Stimulated activated CD8-positive, alpha-beta memory T cell treated with anti-CD3 and anti-CD28 coated beads, Interleukin-12 subunit alpha, Interleukin-12 subunit beta, amount 100 ng/mL, for 1 hour (primary cell): ENCODE results near the gene DHCR24.

ENCODE experiments used
- DNase-seq: peaks from one replicate; pipeline ENCODE4 v3.0.0-alpha.2; 2020; ENCODE audit warnings: low read depth

DHCR24 gene

DNA sequence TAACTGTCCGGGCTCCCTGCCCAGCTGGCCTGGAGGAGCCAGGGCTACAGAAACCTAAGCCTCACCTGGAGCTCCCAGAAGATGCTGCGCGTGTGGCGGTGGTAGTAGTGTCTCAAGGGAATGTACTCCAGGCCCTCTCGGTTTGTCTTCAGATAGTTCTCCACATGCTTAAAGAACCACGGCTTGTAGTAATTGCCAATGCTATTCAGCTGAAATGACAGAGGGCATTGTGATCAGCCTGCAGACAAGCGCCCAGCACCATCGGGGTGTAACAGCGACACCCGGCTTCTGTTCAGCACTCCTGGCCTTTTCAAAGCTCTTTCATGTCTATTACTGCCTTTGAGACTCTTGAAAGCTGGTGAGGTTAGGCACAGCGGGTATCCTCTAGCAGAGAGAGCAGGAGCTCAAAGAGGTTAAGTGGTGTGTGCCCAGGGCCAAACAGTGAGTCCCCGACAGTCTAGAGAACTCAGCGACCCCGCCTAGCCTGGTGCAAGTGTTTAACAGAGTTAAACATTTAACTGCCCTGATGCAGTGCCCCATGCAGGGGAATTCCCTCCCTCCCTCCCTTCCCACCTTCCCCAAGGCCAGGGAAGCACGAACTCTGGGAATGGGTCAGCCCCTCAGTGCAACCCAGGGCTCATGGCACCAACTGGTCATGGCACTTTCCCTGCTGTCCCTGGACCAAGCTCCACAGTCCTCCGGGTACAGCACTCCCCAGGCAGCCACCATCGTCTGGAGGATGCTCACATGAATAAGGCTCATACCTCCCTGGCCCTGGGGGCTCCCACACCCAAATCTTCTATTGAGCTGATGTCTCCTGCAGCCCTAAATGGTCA lies 21.5 kb downstream of the DHCR24 start:
- no peak for DNase-seq

GRCh38 chr1:54864460-54865208 lies 22.4 kb downstream of the DHCR24 start:
- no peak for DNase-seq

DNA sequence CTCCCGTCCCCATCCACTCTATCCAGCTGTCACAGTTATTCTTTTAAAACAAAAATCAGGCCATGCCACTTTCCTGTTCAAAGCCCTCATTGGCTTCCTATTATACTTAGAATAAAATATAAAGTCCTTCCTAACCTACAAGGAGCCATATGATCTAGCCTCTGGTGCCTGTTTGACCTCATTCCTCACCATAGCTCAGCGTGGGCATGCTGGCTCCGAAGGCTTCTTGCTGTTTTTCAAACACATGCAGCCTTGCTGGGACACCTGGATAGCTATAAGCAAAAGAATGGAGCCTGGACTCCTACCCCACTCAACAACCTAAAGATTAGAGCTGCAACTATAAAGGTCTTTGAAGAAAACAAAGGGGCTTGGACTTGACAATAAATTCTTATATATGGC lies 23.7 kb downstream of the DHCR24 start:
- DNase-seq, result no peak

DNA sequence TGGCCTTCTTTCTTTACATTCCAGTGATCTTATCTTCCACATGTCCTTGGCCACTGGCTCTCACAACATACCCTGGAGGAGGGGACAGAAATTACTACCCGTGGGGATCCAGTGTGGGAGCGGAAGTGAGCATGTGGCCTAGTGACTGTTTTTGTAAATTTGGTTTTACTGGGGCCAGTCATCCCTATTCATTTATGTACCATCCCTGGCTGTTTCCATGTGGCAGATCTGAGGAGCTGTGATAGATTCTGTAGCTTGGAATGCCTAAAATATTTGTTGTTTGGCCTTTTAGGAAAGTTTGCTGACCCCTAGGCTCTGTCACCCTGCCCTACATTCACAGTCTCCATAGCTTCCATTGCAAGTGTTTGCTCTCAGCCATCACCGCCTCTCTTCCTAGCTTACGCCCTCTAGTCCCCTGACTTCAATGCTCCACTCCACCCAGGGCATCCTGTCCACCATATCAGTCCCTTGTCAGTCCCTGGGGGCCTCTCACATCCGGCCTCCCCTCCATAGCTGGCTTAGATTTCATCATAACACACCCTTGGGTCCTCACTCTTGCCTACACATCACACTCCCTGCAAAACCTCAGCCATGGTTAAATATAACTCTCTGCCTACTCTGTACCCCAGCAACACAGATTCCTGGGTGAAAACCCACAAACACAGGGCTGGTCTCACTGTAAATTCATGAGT lies 25.8 kb downstream of the DHCR24 start:
- DNase-seq, result no peak

GRCh38 chr1:54859700-54860391 lies 27.1 kb downstream of the DHCR24 start:
- DNase-seq, result no peak

- DNase-seq, result no peak
These were observed 29.0 kb downstream of the DHCR24 start for GRCh38 chr1:54857746-54858561.

GRCh38 chr1:54857141-54857540 lies 29.9 kb downstream of the DHCR24 start:
- no peak for DNase-seq

- DNase-seq, result no peak
These were observed 32.5 kb downstream of the DHCR24 start for GRCh38 chr1:54854381-54855020.

DNA sequence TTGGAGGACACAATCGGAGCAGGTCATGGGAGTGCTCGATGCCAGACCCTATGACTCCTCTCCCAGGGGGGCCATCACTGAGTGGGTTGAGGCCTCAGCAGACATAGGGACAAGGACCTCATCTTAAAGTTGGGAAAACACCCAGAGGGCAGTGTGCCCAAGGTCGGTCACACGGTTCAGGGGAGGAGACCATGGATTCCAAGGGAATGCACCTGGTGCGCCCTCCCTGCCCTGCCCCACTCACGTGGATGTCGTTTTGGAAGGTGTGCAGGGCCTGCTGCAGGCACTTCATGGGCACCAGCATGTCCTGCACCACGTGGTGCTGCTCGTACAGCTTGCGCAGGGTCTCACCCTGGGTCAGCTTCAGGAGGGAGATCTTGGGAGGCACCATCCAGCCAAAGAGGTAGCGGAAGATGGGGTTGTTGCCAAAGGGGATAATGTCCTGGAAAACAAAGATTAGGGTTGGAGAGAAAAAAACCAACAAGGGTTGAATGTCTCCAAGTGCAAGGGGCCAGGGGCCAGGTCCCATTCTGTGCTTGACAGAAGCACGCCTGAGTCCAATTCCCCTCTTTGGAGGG lies 33.1 kb downstream of the DHCR24 start:
- DNase-seq, result no peak

DNA sequence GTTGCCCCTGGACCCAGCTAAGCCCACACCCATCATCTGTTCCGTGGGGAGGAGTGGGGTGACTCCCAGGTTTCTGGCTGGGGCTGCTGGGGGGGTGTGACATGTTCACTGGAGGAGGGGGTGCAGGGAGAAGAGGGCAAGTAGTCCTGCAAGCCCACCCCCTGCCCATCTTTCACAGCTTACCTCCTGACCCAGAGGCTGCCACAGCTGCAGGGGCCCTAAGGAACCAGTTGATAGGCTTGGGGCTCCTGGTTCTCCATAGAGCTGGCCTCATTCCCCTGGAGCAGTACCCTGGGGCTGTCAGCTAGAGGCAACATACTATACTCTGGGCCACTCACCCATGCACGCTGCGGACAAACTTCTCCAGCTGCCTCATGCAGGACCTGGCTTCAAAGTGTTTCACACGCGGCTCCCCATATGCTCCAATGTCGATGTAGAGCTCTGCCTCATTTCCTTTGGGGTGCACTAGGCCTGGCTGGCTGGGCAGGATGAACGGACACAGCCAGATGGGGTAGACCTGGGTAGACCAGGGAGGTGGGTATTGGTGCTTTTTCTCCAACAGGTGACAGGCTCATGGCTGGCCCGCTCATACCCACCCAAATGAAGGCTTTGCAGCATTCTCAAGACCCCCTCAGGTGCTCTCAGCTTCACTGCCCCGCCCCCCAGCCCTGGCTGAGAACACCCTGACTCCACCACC lies 33.8 kb downstream of the DHCR24 start:
- no peak for DNase-seq

DNA sequence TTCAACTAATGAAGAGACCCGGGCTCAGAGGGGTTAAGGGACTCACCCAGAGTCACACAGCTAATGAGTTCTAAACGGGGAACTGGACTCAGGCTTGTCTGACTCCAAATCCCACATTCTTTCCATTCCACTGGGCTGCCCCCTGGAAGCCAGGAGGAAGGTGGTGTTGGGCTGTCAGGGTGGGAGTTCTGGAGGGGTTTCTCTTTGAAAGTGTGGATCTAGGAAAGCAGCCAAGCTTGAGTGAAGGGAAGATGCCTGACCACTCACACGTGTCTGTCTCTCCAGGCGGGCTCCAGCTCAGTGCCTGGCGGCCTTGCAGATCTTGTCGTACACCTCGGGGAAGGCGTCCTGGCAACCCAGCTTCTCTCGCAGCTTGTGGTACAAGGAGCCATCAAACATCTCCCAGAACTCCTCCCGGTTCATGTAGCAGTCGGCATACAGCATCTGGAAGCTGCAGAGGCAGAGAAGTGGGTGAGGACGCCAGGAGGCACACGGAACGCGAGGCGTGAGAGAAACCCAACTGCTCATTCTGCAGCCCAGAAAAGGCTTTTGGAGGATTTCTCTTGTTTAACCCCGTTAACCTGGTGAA lies 35.0 kb downstream of the DHCR24 start:
- no peak for DNase-seq

DNA sequence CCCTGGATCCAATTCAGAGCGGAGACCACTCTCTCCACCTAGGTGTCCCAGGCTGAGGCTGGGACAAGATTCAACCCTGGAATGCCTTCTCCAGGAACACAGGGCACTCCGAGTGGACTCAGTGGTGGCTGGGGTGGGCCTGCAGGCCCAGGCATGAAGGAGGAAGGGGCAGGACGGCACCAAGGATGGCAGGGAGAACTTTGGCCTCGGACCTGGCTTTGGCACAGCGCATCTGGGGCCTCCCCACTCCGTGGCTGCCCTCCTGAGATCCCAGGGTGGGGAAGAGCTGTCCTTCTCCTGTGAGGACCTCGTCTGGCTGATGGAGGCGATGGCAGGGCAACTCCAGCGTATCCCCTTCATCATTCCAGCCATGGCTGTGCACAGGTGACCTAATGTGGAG lies 35.6 kb downstream of the DHCR24 start:
- no peak for DNase-seq

GRCh38 chr1:54850737-54851136 lies 36.3 kb downstream of the DHCR24 start:
- DNase-seq, result no peak

- no peak for DNase-seq
These were observed 36.8 kb downstream of the DHCR24 start for GRCh38 chr1:54850069-54850730.

DNA sequence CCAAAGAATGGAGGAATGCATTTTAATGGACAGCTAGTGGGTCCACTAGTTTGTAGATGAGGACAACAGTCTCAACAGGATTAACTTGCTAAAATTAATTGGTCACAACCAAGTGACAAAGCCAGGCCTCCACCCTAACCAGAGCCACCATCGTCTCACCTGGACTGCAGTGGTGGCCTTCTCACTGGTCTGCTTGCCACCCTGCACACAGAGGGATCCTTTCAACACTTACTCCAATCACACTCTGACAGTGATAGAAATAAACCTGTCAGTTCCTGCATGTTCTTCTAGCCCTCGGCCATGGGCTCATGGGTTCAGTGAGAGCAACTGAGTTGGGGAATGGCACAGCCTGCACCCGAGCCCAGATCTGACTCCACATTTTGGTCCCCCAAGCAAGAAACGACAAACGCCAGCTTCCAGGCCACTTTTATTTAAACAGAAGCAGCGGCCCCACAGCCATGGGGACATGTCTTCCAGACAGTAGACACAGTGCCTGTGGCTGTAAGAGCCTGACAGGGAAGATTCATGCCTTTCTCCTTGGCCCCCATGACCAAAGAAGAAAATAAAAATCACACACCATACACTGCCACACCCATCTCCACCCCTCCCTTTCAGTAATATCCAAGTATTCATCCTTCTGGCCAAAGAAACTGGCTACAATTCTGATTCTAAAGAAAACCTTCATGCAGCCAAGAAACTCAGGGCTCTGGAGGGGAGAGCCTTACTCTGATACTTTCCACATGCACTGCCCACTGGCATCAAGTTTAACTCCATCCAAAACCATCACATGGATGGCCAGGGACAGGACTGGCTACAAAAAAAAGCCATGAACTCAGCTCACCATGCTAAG lies 37.6 kb downstream of the DHCR24 start:
- DNase-seq, result no peak

GRCh38 chr1:54848134-54848948 lies 38.7 kb downstream of the DHCR24 start:
- no peak for DNase-seq

- DNase-seq, result no peak
These were observed 40.2 kb downstream of the DHCR24 start for GRCh38 chr1:54846716-54847284.
